Esophagus squamous epithelium (tissue), 5 donors: ENCODE measurements around the gene ANKMY2. TPM values are rescaled to one million over a fixed set of nuclear protein-coding genes. Genes with fewer than 3 reads are reported as not detected.
A peak's percentile ranks its signal among the peaks of the same experiment; 100 is the strongest.

Experiments used
- DNase-seq: peaks from one replicate; lab custom pipeline; 2025; lab: John Stamatoyannopoulos, UW
- H3K27ac ChIP-seq, 4 donors: fragments of 200-600 bp; sonication (generic); one replicate each; pipeline ENCODE4 v1.5.1; 2016 to 2019; ENCODE audit warnings: mild to moderate bottlenecking in 1 of 4
- H3K27me3 ChIP-seq, 4 donors: fragments of 200-600 bp; sonication (generic); 1 replicate in 3 of 4; 2 replicates in 1 of 4; pipeline versions ENCODE4 v1.5.1 to v1.6.0; 2017 to 2021; ENCODE audit warnings: antibody characterized with exemption in 1 of 4
- H3K36me3 ChIP-seq, 3 donors: fragments of 200-600 bp; sonication (generic); one replicate each; pipeline ENCODE4 v1.5.1; 2016 to 2019
- H3K4me1 ChIP-seq, 3 donors: fragments of 200-600 bp; sonication (generic); one replicate each; pipeline ENCODE4 v1.5.1; 2017 to 2019
- H3K4me3 ChIP-seq, 4 donors: fragments of 200-600 bp; sonication (generic); 1 replicate in 3 of 4; 2 replicates in 1 of 4; pipeline ENCODE4 v1.5.1; 2016 to 2019; ENCODE audit warnings: mild to moderate bottlenecking in 2 of 4, moderate library complexity in 1 of 4
- H3K9me3 ChIP-seq, 3 donors: fragments of 200-600 bp; sonication (generic); one replicate each; pipeline ENCODE4 v1.5.1; 2016 to 2019
- CTCF ChIP-seq, 6 experiments: fragments of 450-650 bp in 4 of 6; fragments of 200-600 bp in 2 of 6; sonication (generic) in 2 of 6; IDR thresholded peaks; one replicate each; pipeline ENCODE4 v1.5.1; 2016 to 2019; ENCODE audit warnings: antibody characterized with exemption in 6 of 6, mild to moderate bottlenecking in 4 of 6, moderate library complexity in 4 of 6
- POLR2A ChIP-seq, 4 donors: fragments of 450-650 bp; IDR thresholded peaks; one replicate each; pipeline ENCODE4 v1.6.1; 2017; ENCODE audit warnings: antibody characterized with exemption in 4 of 4, mild to moderate bottlenecking in 4 of 4, moderate library complexity in 3 of 4
- WGBS, 2 donors: methylation state at CpG; one replicate each; pipeline ENCODE4 v1.1.5; 2018; 5-methylcytosine and 5-hydroxymethylcytosine counted together
- intact Hi-C: fragments of 100-400 bp; cut with DNase I; formaldehyde crosslinking; loops from one replicate; pipeline ENCODE4 v1.15.0; 2022
- total RNA-seq, 4 donors: library from RNA; depleted of rRNA; stranded (reverse); fragments of >200 nt; gene quantifications; one replicate each; pipeline ENCODE4 v1.1.0, GENCODE V29; 2016
- donor health status: DM: yes; HTN: yes; CAD: no.

ANKMY2 gene
- total RNA-seq, 4 donors from 2014 or later, result 3.8 to 13.4 (median 7.0) TPM

GRCh38 chr7:16611711-16612110 is 33.8 kb downstream of the ANKMY2 start:
- no peak overlapping the region for H3K4me3 ChIP-seq
- H3K4me1 ChIP-seq, result no peaks in the 10 kb centered on the region
- H3K9me3 ChIP-seq, result no peaks in the 10 kb centered on the region
- intact Hi-C loops, result no loop called here
- no peaks in the 10 kb centered on the region for H3K27me3 ChIP-seq
- no peak for DNase-seq
- TF ChIP-seq POLR2A (IDR thresholded peaks at IDR 0.05), result no peak
- TF ChIP-seq CTCF (IDR thresholded peaks at IDR 0.05), result no peak
- 54 to 90% methylated on average over 2 of the region's 2 CpGs for WGBS, 2 donors
- H3K36me3 ChIP-seq, result peaks cover 0 to 85% (median 9%) of the 10 kb centered on the region in 3 donors
- H3K27ac ChIP-seq, result no peak overlapping the region

DNA sequence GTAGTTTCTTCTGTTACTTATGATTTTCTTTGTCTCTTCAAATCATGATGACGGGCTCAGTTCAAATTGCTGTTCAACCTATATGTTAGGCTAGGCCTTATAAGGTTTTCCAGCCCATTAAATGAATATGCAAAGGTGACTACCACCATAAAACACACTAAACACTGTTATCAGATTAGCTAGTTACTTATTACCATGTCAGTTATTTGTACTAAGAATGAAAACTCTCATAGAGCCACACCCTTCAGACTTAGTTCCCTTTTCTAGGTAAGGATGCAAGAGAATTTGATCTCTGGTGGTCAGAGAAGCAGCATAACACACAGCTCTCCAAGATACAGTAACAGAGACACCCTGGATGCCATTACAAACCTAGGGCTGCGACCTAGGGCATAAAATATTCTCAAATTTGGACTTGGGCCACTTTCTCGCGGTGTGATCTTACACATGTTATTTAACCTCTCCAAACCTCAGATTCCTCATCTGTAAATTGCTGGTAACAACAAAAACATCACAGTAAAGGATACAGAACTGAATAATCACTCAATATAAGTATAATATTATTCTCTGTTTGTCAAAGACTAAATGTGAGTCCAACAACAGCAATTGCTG is 35.6 kb downstream of the ANKMY2 start:
- intact Hi-C loops, result no loop called here
- H3K4me3 ChIP-seq, result no peak overlapping the region
- no peak overlapping the region for H3K27ac ChIP-seq
- TF ChIP-seq CTCF (IDR thresholded peaks at IDR 0.05) (no peak), POLR2A (IDR thresholded peaks at IDR 0.05) (no peak)
- no peaks in the 10 kb centered on the region for H3K9me3 ChIP-seq
- peaks cover 0 to 83% (median 5%) of the 10 kb centered on the region in 3 donors for H3K36me3 ChIP-seq
- 81 to 87% methylated on average over 4 of the region's 4 CpGs for WGBS, 2 donors
- no peaks in the 10 kb centered on the region for H3K27me3 ChIP-seq
- no peaks in the 10 kb centered on the region for H3K4me1 ChIP-seq
- DNase-seq, result no peak

DNA sequence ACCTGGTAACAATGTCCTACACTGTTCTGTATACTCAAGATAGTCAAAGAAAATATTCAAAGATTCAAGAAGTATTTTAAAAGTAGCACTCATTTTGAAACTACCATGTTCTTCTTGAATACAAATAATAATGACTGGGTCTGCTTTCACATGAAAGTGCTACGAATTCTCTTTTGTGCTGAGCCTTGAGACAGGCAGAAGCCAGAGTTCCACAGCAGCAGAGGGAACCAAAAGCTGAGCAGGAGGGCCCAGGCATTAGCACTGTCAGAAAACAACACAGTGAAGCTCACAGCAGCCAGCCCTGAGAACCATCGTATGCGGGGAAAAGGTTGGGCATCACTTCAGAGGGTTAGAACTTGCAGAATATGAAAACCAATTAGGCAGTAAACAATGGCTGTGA is 38.9 kb downstream of the ANKMY2 start:
- no peaks in the 10 kb centered on the region for H3K9me3 ChIP-seq
- 63 to 80% methylated on average over 3 of the region's 3 CpGs for WGBS, 2 donors
- DNase-seq, result no peak
- no peak overlapping the region for H3K4me3 ChIP-seq
- no peak for TF ChIP-seq POLR2A (IDR thresholded peaks at IDR 0.05)
- no peak for TF ChIP-seq CTCF (IDR thresholded peaks at IDR 0.05)
- H3K27ac ChIP-seq, result no peak overlapping the region
- H3K4me1 ChIP-seq, result no peaks in the 10 kb centered on the region
- peaks cover 0 to 89% (median 5%) of the 10 kb centered on the region in 3 donors for H3K36me3 ChIP-seq
- intact Hi-C loops, result no loop called here
- H3K27me3 ChIP-seq, result no peaks in the 10 kb centered on the region

GRCh38 chr7:16604054-16604453 is 41.5 kb downstream of the ANKMY2 start:
- Histone ChIP-seq H3K36me3 (peaks cover 2 to 95% (median 5%) of the 10 kb centered on the region in 3 donors), H3K27me3 (no peaks in the 10 kb centered on the region), H3K4me3 (no peak overlapping the region), H3K27ac (no peak overlapping the region), H3K9me3 (no peaks in the 10 kb centered on the region), H3K4me1 (no peaks in the 10 kb centered on the region)
- DNase-seq, result no peak
- intact Hi-C loops, result no loop called here
- TF ChIP-seq POLR2A (IDR thresholded peaks at IDR 0.05) (no peak), CTCF (IDR thresholded peaks at IDR 0.05) (peak in 3 of 6 experiments; percentile 11 to 30 (median 17))
- WGBS, 2 donors, result 90 to 92% methylated on average over 3 of the region's 3 CpGs

- DNase-seq, result no peak
- no peaks in the 10 kb centered on the region for H3K9me3 ChIP-seq
- no peak overlapping the region for H3K27ac ChIP-seq
- TF ChIP-seq CTCF (IDR thresholded peaks at IDR 0.05) (no peak), POLR2A (IDR thresholded peaks at IDR 0.05) (no peak)
- no peaks in the 10 kb centered on the region for H3K4me1 ChIP-seq
- H3K27me3 ChIP-seq, result no peaks in the 10 kb centered on the region
- H3K4me3 ChIP-seq, result no peak overlapping the region
- intact Hi-C loops, result no loop called here
- H3K36me3 ChIP-seq, result peaks cover 5 to 95% (median 5%) of the 10 kb centered on the region in 3 donors
Measured at GRCh38 chr7:16603633-16604032, 41.9 kb downstream of the ANKMY2 start.
